AG09319 (cell line): ENCODE results near the gene PRKD2.

Source experiments
- DNase-seq: peaks from one replicate; pipeline ENCODE4 v3.0.0-alpha.2; 2010; ENCODE audit warnings: low read depth; ENCODE audit errors: extremely low read depth
- TF ChIP-seq, protein P1 (sequence below): IDR thresholded peaks from 2 replicates; pipeline ENCODE4 v1.5.1; 2011; ENCODE audit warnings: low read depth, mild to moderate bottlenecking, inconsistent platforms, low read length, moderate library complexity

The PRKD2 gene

GRCh38 chr19:46660008-46660517 is 56.9 kb downstream of the PRKD2 start:
- no peak for DNase-seq
- TF ChIP-seq, protein P1, sequence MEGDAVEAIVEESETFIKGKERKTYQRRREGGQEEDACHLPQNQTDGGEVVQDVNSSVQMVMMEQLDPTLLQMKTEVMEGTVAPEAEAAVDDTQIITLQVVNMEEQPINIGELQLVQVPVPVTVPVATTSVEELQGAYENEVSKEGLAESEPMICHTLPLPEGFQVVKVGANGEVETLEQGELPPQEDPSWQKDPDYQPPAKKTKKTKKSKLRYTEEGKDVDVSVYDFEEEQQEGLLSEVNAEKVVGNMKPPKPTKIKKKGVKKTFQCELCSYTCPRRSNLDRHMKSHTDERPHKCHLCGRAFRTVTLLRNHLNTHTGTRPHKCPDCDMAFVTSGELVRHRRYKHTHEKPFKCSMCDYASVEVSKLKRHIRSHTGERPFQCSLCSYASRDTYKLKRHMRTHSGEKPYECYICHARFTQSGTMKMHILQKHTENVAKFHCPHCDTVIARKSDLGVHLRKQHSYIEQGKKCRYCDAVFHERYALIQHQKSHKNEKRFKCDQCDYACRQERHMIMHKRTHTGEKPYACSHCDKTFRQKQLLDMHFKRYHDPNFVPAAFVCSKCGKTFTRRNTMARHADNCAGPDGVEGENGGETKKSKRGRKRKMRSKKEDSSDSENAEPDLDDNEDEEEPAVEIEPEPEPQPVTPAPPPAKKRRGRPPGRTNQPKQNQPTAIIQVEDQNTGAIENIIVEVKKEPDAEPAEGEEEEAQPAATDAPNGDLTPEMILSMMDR = no peak

- DNase-seq = no peak
These were observed 57.5 kb downstream of the PRKD2 start for GRCh38 chr19:46659151-46660007.

GRCh38 chr19:46656541-46656940 is 60.4 kb downstream of the PRKD2 start:
- DNase-seq = no peak
- TF ChIP-seq, protein P1 = no peak

More at GRCh38 chr19:46659151-46660007, 57.5 kb downstream of the PRKD2 start:
- TF ChIP-seq, protein P1 = no peak

DNA sequence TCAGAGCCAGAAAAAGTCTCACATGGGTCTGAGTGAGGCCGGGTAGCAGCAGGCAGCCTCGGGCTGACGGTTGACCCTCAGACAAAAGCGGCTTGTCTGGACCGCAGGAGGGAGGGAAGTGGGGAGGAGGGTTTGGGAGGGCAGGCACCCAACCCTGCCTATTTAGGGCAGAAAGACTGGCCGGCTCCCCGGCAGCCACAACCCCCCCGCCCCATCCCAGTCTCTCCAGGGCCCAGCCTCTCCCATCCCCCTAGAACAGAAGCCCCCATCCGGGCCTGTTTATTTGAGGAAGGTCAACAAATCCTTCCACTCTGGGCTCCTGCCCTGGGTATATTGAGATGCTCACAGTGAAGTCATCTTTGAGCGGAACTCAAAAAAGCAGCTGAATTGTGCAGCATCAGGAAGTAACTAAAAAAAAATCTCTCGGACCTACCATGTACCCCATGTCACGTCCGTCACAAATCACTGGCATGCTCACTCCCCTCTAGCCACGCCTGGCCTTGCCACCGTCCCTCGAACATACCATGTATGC is 62.2 kb downstream of the PRKD2 start:
- TF ChIP-seq, protein P1 = no peak
- DNase-seq = no peak

DNA sequence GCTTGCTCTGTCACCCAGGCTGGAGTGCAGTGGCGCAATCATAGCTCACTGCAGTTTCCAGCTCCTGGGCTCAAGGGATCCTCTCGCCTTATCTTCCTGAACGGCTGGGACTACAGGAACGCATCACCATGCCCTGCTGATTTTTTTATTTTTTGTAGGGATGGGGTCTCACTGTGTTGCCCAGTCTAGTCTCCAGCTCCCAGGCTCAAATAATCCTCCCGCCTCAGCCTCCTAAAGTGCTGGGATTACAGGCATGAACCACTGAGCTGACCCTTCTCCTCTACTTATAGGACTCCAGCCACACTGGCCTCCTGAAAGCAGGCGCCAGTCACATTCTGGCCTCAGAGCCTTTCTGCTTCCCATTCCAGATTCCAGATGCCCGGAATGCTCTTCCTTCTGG is 66.5 kb downstream of the PRKD2 start:
- DNase-seq = no peak
- TF ChIP-seq, protein P1 = no peak

DNA sequence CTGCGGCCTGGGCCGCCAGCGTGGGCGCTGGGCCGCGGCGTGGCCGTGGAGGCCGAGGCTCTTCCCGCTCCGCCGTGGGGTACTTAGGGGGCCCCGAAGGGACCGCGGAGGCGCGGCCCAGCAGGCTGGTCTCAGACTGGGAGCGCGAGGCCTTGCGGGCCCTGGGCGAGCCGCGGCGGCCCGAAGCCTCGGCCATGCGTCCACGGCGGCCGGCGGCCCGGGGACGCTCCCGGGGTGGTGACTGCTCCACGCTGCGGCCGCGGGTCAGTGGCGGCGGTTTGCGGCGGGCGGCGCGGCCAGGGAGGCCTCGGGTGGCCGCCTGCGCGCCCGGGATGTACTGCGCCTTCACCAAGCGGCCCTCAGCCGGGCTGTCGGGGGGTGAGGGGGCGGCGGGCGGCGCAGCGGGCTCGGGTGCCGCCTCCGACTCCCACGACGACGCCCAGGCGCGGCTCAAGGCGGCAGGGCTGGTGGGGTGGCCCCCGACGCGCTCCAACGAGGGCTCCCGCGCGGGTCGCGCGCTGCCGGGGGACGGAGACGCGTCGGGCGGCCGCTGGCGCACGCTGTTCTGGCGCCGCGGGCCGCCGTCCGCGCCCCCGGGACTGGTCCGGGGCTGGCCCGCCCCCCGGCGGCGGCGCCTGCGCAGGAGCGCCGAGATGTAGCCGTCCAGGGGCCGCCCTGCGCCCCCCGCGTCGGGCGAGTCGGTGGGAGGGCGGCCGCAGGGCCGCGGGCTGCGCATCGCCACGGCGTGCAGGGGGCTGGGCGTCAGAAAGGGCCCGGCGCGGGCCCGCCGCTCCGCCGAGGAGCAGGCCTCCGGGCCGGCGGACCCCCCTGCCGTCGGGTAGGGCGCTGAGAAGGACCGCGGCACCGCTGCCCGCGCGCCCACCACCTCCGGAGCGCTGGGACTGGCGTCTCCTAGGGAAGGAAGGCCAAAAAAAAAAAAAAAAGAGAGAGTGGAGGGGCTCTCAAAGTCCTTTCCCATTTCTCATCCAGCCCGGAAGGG is 67.7 kb downstream of the PRKD2 start:
- no peak for DNase-seq
- TF ChIP-seq, protein P1 = no peak
